PC-3 (cell line): ENCODE data around the gene ATXN7L3. TPM values are rescaled to one million over a fixed set of nuclear protein-coding genes. Genes with fewer than 3 reads are reported as not detected.

Source experiments
- ATAC-seq: fragments of 200-7000 bp; cut with Tn5 transposase; 2 replicates; pipeline ENCODE4 v1.9.1; 2020; ENCODE audit warnings: mild to moderate bottlenecking, moderate library complexity
- BruUV-seq: library from RNA; stranded (reverse); fragments of 400-500 nt; replicated peaks from 2 replicates; lab custom pipeline; 2021; lab: Mats Ljungman, UMichigan
- CTCF ChIA-PET: fragments of 300-600 bp; sonication (Branson Sonifier 250); formaldehyde crosslinking; loops from one replicate; lab custom pipeline; 2022; ENCODE audit warnings: antibody characterized with exemption; lab: Charles Lee
- POLR2A ChIA-PET: fragments of 300-600 bp; sonication (Branson Sonifier 250); formaldehyde crosslinking; loops from one replicate; lab custom pipeline; 2022; ENCODE audit warnings: antibody characterized with exemption; ENCODE audit not compliant: unreplicated experiment; lab: Charles Lee
- DNase-seq: peaks from one replicate; pipeline ENCODE4 v3.0.0-alpha.2; 2015
- H2AFZ ChIP-seq: fragments of 300-600 bp; sonication (generic); 2 replicates; pipeline ENCODE4 v1.6.0; 2016; ENCODE audit warnings: antibody characterized with exemption, low read length
- H3F3A ChIP-seq: fragments of 300-600 bp; sonication (generic); one replicate; pipeline ENCODE4 v1.6.0; 2017; ENCODE audit warnings: antibody characterized with exemption, low read length, control low read depth, mild to moderate bottlenecking; ENCODE audit not compliant: unreplicated experiment
- H3K27ac ChIP-seq: fragments of 300-600 bp; sonication (generic); 2 replicates; pipeline ENCODE4 v1.5.1; 2016; ENCODE audit warnings: mild to moderate bottlenecking, low read length
- H3K27me3 ChIP-seq: fragments of 300-600 bp; sonication (generic); 2 replicates; pipeline ENCODE4 v1.6.1; 2016; ENCODE audit warnings: low read length, mixed read lengths
- H3K36me3 ChIP-seq: fragments of 300-600 bp; sonication (generic); 2 replicates; pipeline ENCODE4 v1.6.1; 2016; ENCODE audit warnings: low read depth, mixed run types, low read length, mixed read lengths
- H3K4me1 ChIP-seq: fragments of 300-600 bp; sonication (generic); 2 replicates; pipeline ENCODE4 v1.5.1; 2016; ENCODE audit warnings: low read length; ENCODE audit not compliant: insufficient read depth
- H3K4me2 ChIP-seq: fragments of 300-600 bp; sonication (generic); 2 replicates; pipeline ENCODE4 v1.6.0; 2016; ENCODE audit warnings: low read length
- H3K4me3 ChIP-seq: fragments of 300-600 bp; sonication (generic); 2 replicates; pipeline ENCODE4 v1.5.1; 2016; ENCODE audit warnings: mild to moderate bottlenecking, low read length, mixed read lengths
- H3K79me2 ChIP-seq: fragments of 300-600 bp; sonication (generic); 2 replicates; pipeline ENCODE4 v1.6.1; 2017; ENCODE audit warnings: low read length, mixed read lengths
- H3K9ac ChIP-seq: fragments of 300-600 bp; sonication (generic); 2 replicates; pipeline ENCODE4 v1.6.0; 2016; ENCODE audit warnings: mild to moderate bottlenecking, low read length
- H3K9me2 ChIP-seq: fragments of 300-600 bp; sonication (generic); replicated peaks from 2 replicates; pipeline ENCODE4 v1.6.1; 2016; ENCODE audit warnings: mixed run types, low read length, mixed read lengths
- H3K9me3 ChIP-seq: fragments of 300-600 bp; sonication (generic); 2 replicates; pipeline ENCODE4 v1.6.1; 2016; ENCODE audit warnings: low read length, mixed read lengths
- H4K20me1 ChIP-seq: fragments of 300-600 bp; sonication (generic); 2 replicates; pipeline ENCODE4 v1.6.1; 2016; ENCODE audit warnings: low read length, mixed read lengths
- CTCF ChIP-seq: fragments of 300-600 bp; sonication (generic); conservative IDR thresholded peaks from 2 replicates; pipeline ENCODE4 v1.5.1; 2017; ENCODE audit warnings: antibody characterized with exemption, low read depth, mild to moderate bottlenecking, low read length
- EZH2 ChIP-seq: fragments of 300-600 bp; sonication (generic); IDR thresholded peaks from one replicate; pipeline ENCODE4 v1.6.1; 2017; ENCODE audit warnings: antibody characterized with exemption, mild to moderate bottlenecking, low read length; ENCODE audit not compliant: unreplicated experiment
- EZH2phosphoT487 ChIP-seq: fragments of 300-600 bp; sonication (generic); IDR thresholded peaks from 2 replicates; pipeline ENCODE4 v1.6.1; 2018; ENCODE audit warnings: mild to moderate bottlenecking, antibody characterized with exemption, low read length, borderline replicate concordance
- intact Hi-C: fragments of 100-400 bp; cut with micrococcal nuclease; formaldehyde crosslinking; loops from 2 replicates; pipeline ENCODE4 v1.9.0; 2023
- total RNA-seq: library from RNA; depleted of rRNA; stranded (reverse); fragments of >200 nt; gene quantifications from 2 replicates; pipeline ENCODE4 v1.2.3, GENCODE V29; 2014

The ATXN7L3 gene
- total RNA-seq, 1 experiment from 2014 or later = 73.9 TPM

DNA sequence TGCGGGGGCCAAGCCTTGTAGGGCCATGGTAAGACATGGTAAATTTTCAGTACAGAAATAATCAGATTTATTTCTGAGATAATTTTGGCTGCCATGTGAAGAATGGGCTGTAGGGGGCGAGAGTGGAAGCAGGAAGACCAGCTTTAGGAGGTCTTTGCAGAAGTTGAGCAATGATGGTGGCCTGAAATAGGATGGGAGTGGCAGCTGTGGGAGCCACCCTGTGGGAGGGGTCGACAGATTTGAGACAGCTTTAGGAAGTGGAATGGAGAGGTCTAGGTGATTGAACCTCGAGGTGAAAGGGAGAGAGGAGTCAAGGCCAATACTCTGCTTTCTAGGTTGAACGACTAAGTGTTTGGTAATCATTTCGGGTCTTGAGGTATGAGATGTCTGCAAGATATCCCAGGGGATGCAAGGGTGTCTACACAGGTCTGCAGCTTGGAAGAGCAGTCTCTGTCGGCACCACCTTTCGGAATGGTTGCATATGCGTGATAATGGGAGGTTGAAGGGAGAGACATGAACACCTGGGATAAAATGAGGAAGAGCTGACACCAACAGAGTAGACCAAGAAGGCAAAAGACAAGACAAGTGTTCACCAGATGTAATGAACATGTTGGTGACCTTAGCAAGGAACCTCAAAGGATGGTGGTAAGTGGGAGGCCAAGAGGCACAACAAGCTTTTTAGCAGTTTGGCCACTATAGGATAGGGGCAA, 4.2 kb upstream of the ATXN7L3 start:
- TF ChIP-seq EZH2 (no peak), CTCF (peak; percentile 89)
- H3K4me3 ChIP-seq = no peak overlapping the region
- BruUV-seq = no TSS peak
- H3K36me3 ChIP-seq = peaks cover 17% of the 10 kb centered on the region
- no peaks in the 10 kb centered on the region for H4K20me1 ChIP-seq
- no peak overlapping the region for H2AFZ ChIP-seq
- intact Hi-C loops = no loop called here
- ChIA-PET POLR2A (no interaction called here), CTCF (interaction anchor here (1.3 kb wide), 1 partner anchor 142 kb away, joined by 3 read pairs; the partner anchor contains the start of gene GRN)
- no peak overlapping the region for H3K9ac ChIP-seq
- H3K27ac ChIP-seq = 0 out of 2 replicates have a peak overlapping the region, but pooled peaks have one; percentile 4
- H3K9me2 ChIP-seq = no peaks in the 10 kb centered on the region
- peaks cover 38% of the 10 kb centered on the region for H3K4me1 ChIP-seq
- H3K79me2 ChIP-seq = peaks cover 13% of the 10 kb centered on the region
- H3K9me3 ChIP-seq = no peaks in the 10 kb centered on the region
- no peaks in the 10 kb centered on the region for H3K27me3 ChIP-seq
- H3F3A ChIP-seq = peaks cover 4% of the 10 kb centered on the region
- peak overlapping the region; percentile 4; the same call in 1 of the 2 replicates for H3K4me2 ChIP-seq
- DNase-seq (peak; percentile 67), ATAC-seq (no peak)

DNA sequence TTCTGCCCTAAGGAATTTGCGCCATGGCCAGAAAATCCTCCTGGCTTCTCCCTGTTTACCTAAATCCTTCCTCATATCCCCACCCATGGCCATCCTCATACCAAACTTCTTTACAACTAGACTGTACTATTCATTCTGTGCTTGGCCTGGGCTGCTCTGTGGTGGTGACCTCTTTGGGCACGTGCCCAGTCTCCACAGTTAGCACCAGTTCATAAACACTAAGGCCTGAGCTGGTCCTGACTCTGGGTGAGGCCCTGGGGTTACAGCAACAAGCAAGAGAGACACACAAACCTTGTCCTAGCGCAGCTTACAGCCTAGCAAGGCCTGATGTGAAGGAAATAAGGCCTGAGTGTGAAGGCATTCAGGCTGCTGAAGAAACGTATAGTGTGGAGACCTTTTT, 3.1 kb upstream of the ATXN7L3 start:
- intact Hi-C loops = no loop called here
- ATAC-seq = no peak

DNA sequence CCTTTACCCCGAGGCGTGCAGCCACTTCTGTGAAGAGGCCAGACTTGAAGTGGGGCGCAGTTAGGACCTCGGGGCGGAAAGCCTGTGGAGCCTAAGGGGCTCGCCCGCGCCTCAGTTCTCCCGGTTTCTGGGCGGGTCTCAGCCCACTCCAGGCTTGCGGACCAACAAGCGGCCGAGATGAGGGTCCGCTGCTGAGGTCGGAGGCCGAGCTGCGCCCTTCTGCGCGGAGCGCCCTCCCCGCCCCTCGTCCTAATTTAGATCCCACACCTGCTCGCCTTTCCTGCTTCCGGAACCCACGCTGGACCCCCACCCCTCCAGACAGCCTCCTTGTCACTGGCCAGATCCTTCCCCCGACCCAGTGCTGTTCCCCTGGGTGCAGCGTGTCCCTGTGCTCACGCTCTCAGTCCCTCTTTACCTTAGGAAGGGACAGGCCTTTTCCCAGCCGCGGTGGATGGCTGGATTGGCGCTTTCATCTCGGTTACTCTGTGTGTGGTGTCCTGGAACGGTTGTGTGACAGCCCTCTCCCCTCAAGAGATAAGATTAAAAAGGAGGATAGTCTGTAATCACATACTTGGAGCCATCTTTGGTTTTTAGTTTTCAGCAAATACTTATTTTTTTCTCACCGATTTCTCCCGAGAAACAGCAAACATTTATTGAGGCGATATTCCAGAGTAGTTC, 933 bp upstream of the ATXN7L3 start:
- peak overlapping the region; percentile 79 for H3K27ac ChIP-seq
- no peaks in the 10 kb centered on the region for H3K9me2 ChIP-seq
- no peaks in the 10 kb centered on the region for H4K20me1 ChIP-seq
- intact Hi-C loops = no loop called here
- H3K9me3 ChIP-seq = no peaks in the 10 kb centered on the region
- no peaks in the 10 kb centered on the region for H3K27me3 ChIP-seq
- peaks cover 4% of the 10 kb centered on the region for H3F3A ChIP-seq
- H3K4me1 ChIP-seq = peaks cover 40% of the 10 kb centered on the region
- TF ChIP-seq EZH2phosphoT487 (no peak), CTCF (no peak), EZH2 (no peak)
- DNase-seq (no peak), ATAC-seq (peak; percentile 0)
- CTCF ChIA-PET = interaction anchor here (0.5 kb wide), 1 partner anchor 18 kb away, joined by 5 read pairs; no protein-coding TSS in a partner anchor
- POLR2A ChIA-PET = interaction anchor here (0.6 kb wide), 1 partner anchor 145 kb away, joined by 3 read pairs; the partner anchor contains the start of gene GRN
- peak overlapping the region; percentile 98 for H3K4me2 ChIP-seq
- H2AFZ ChIP-seq = peak overlapping the region; percentile 88
- peak overlapping the region; percentile 89 for H3K4me3 ChIP-seq
- H3K79me2 ChIP-seq = peaks cover 36% of the 10 kb centered on the region
- H3K36me3 ChIP-seq = peaks cover 14% of the 10 kb centered on the region
- no TSS peak for BruUV-seq
- H3K9ac ChIP-seq = peak overlapping the region; percentile 95

More for the DNA sequence above, 3.1 kb upstream of the ATXN7L3 start:
- Histone ChIP-seq H3K9me2 (no peaks in the 10 kb centered on the region), H3K9me3 (no peaks in the 10 kb centered on the region), H3K4me3 (no peak overlapping the region), H3K4me1 (peaks cover 35% of the 10 kb centered on the region), H3K27me3 (no peaks in the 10 kb centered on the region), H3F3A (peaks cover 4% of the 10 kb centered on the region), H2AFZ (no peak overlapping the region), H4K20me1 (no peaks in the 10 kb centered on the region), H3K36me3 (peaks cover 12% of the 10 kb centered on the region), H3K9ac (no peak overlapping the region), H3K27ac (no peak overlapping the region), H3K4me2 (no peak overlapping the region), H3K79me2 (peaks cover 24% of the 10 kb centered on the region)
- no TSS peak for BruUV-seq
- no peak for TF ChIP-seq EZH2phosphoT487
- no peak for DNase-seq
- ChIA-PET POLR2A (no interaction called here), CTCF (interaction anchor here (1.3 kb wide), 1 partner anchor 143 kb away, joined by 3 read pairs; the partner anchor contains the start of gene GRN)
